Measurements from ENCODE around the gene TSPAN11.

TSPAN11 gene

GRCh38 chr12:31029916-31030562, 103.5 kb downstream of the TSPAN11 start:
- Histone ChIP-seq H4K20me1 (ENCODE audit: low read depth, low read length) (no peaks in the 10 kb centered on the region), H3K9me3 (ENCODE audit: insufficient read depth, low read length) (no peaks in the 10 kb centered on the region), H3K79me2 (ENCODE audit: insufficient read depth, low read length) (no peaks in the 10 kb centered on the region), H3K27ac (ENCODE audit: low read depth, low read length) (peak overlapping the region; percentile 64), H3K36me3 (ENCODE audit: low read length) (no peaks in the 10 kb centered on the region), H3K4me3 (ENCODE audit: insufficient read depth, low read length, poor library complexity, severe bottlenecking) (no peak overlapping the region), H3K9me2 (replicated peaks; ENCODE audit: insufficient read depth, low read length) (no peaks in the 10 kb centered on the region), H3F3A (ENCODE audit: insufficient read depth) (no peaks in the 10 kb centered on the region), H3K4me2 (ENCODE audit: low read depth, low read length, poor library complexity, severe bottlenecking) (peak overlapping the region; percentile 55), H2AFZ (ENCODE audit: low read depth, low read length, severe bottlenecking) (no peak overlapping the region), H3K9ac (ENCODE audit: low read length) (no peak overlapping the region), H3K27me3 (ENCODE audit: low read length) (no peaks in the 10 kb centered on the region)
- TF ChIP-seq EZH2phosphoT487 (conservative IDR thresholded peaks at IDR 0.05; ENCODE audit: low read length) (no peak), CTCF (IDR thresholded peaks at IDR 0.05; ENCODE audit: insufficient read depth, low read length, poor library complexity, severe bottlenecking) (no peak)

GRCh38 chr12:31031951-31032335, 105.4 kb downstream of the TSPAN11 start:
- Histone ChIP-seq H3K79me2 (ENCODE audit: insufficient read depth, low read length) (no peaks in the 10 kb centered on the region), H3K27me3 (ENCODE audit: low read length) (no peaks in the 10 kb centered on the region), H3K9me2 (replicated peaks; ENCODE audit: insufficient read depth, low read length) (no peaks in the 10 kb centered on the region), H3K27ac (ENCODE audit: low read depth, low read length) (peak overlapping the region; percentile 64; the same call in 1 of the 2 replicates), H3K4me2 (ENCODE audit: low read depth, low read length, poor library complexity, severe bottlenecking) (no peak overlapping the region), H2AFZ (ENCODE audit: low read depth, low read length, severe bottlenecking) (no peak overlapping the region), H3F3A (ENCODE audit: insufficient read depth) (no peaks in the 10 kb centered on the region), H3K36me3 (ENCODE audit: low read length) (no peaks in the 10 kb centered on the region), H3K9me3 (ENCODE audit: insufficient read depth, low read length) (no peaks in the 10 kb centered on the region), H4K20me1 (ENCODE audit: low read depth, low read length) (no peaks in the 10 kb centered on the region), H3K4me3 (ENCODE audit: insufficient read depth, low read length, poor library complexity, severe bottlenecking) (no peak overlapping the region), H3K9ac (ENCODE audit: low read length) (no peak overlapping the region)
- TF ChIP-seq CTCF (IDR thresholded peaks at IDR 0.05; ENCODE audit: insufficient read depth, low read length, poor library complexity, severe bottlenecking), result no peak
- TF ChIP-seq EZH2phosphoT487 (conservative IDR thresholded peaks at IDR 0.05; ENCODE audit: low read length), result no peak

- no peaks in the 10 kb centered on the region for H4K20me1 ChIP-seq (ENCODE audit: low read depth, low read length)
- no peak overlapping the region for H3K4me3 ChIP-seq (ENCODE audit: insufficient read depth, low read length, poor library complexity, severe bottlenecking)
- no peaks in the 10 kb centered on the region for H3K9me2 ChIP-seq (replicated peaks; ENCODE audit: insufficient read depth, low read length)
- H3K9me3 ChIP-seq (ENCODE audit: insufficient read depth, low read length), result no peaks in the 10 kb centered on the region
- no peak overlapping the region for H3K27ac ChIP-seq (ENCODE audit: low read depth, low read length)
- H3K79me2 ChIP-seq (ENCODE audit: insufficient read depth, low read length), result no peaks in the 10 kb centered on the region
- no peaks in the 10 kb centered on the region for H3K27me3 ChIP-seq (ENCODE audit: low read length)
- no peak overlapping the region for H3K9ac ChIP-seq (ENCODE audit: low read length)
- H3K36me3 ChIP-seq (ENCODE audit: low read length), result no peaks in the 10 kb centered on the region
- no peaks in the 10 kb centered on the region for H3F3A ChIP-seq (ENCODE audit: insufficient read depth)
- no peak overlapping the region for H2AFZ ChIP-seq (ENCODE audit: low read depth, low read length, severe bottlenecking)
- TF ChIP-seq CTCF (IDR thresholded peaks at IDR 0.05; ENCODE audit: insufficient read depth, low read length, poor library complexity, severe bottlenecking), result no peak
- TF ChIP-seq EZH2phosphoT487 (conservative IDR thresholded peaks at IDR 0.05; ENCODE audit: low read length), result no peak
- no peak overlapping the region for H3K4me2 ChIP-seq (ENCODE audit: low read depth, low read length, poor library complexity, severe bottlenecking)
These were observed 106.6 kb downstream of the TSPAN11 start for GRCh38 chr12:31033146-31033545.

Data from SU-DHL-6 (cell line).